ENCODE measurements around the gene COL23A1.
A peak's percentile ranks its signal among the peaks of the same experiment; 100 is the strongest.

Gene COL23A1

DNA sequence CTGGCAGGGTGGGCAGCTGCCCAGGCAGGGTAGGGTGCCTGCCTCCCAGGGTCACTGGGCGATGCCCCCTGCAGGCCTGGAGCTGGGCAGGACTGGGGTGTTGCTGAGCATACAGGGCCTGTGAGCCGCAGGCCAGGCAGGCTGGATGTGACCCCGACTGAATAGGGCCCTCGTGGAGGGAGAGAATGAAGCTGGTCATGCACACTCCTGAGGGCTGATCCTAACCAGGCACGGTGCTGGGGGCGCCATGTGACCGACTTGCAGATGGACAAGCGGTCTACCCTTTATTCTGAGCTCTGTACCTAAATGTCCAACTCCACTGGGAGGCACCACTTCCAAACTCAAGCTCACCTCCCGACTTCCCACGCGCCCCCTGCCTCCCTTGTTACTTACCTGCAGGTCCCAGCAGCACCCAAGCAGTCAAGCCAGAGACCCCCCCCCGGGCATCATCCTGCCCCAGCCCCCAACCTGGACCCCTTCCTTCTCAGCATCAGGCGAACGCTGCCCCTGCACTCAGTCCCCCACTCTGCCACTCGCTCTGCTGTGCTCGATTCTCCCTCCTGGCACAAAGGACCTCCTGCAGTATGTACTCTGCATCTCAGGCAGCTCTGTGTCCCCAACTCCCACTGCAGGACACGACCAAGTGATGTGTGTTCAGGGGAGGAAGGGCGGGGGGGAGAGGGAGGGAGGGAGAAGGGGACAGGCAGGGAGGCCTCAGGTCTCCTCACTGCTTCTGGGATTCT is 280.8 kb downstream of the COL23A1 start:
- no peaks in the 10 kb centered on the region for H3K36me3 ChIP-seq (replicated peaks in 1 of 2; ENCODE audit: control insufficient read depth in 2 of 2, insufficient read depth in 2 of 2, low read length in 2 of 2)
- H3K27ac ChIP-seq (replicated peaks; ENCODE audit: low read length) = no peak overlapping the region
- no peak overlapping the region for H2BK15ac ChIP-seq (ENCODE audit: low read length)
- no peak overlapping the region for H3K4me2 ChIP-seq (ENCODE audit: insufficient read depth, low read length, poor library complexity, severe bottlenecking)
- no peak for DNase-seq (ENCODE audit: low spot score)
- H4K91ac ChIP-seq (ENCODE audit: low read depth, low read length, poor library complexity) = no peak overlapping the region
- H2BK120ac ChIP-seq (ENCODE audit: low read depth, low read length) = no peak overlapping the region
- no peaks in the 10 kb centered on the region for H3K79me1 ChIP-seq (ENCODE audit: low read depth, low read length)
- H2BK5ac ChIP-seq (ENCODE audit: low read length) = no peak overlapping the region
- H2AK5ac ChIP-seq (ENCODE audit: low read depth, low read length) = peak overlapping the region; percentile 4
- no peaks in the 10 kb centered on the region for H3K9me3 ChIP-seq (replicated peaks in 1 of 2; ENCODE audit: control insufficient read depth in 2 of 2, insufficient read depth in 1 of 2, low read depth in 1 of 2, low read length in 2 of 2)
- H4K8ac ChIP-seq (ENCODE audit: low read depth, low read length) = no peak overlapping the region
- peak overlapping the region; percentile 34 for H3K23ac ChIP-seq (ENCODE audit: low read depth, low read length, poor library complexity)
- H2BK12ac ChIP-seq (ENCODE audit: low read length) = no peak overlapping the region
- H3K4me1 ChIP-seq (ENCODE audit: control insufficient read depth in 2 of 2, insufficient read depth in 1 of 2, low read depth in 1 of 2, low read length in 2 of 2) = peaks cover 5 to 6% of the 10 kb centered on the region in 2 donors
- no peak overlapping the region for H2AFZ ChIP-seq (ENCODE audit: low read length)
- H3K4me3 ChIP-seq (ENCODE audit: low read length in 2 of 2) = no peak overlapping the region
- H3K4ac ChIP-seq (ENCODE audit: low read length) = no peak overlapping the region
- H3K18ac ChIP-seq (ENCODE audit: low read length) = peak overlapping the region; percentile 59
- H3K14ac ChIP-seq (ENCODE audit: low read length) = no peak overlapping the region
- no peak overlapping the region for H3K9ac ChIP-seq (ENCODE audit: low read depth, low read length, poor library complexity)
- WGBS, 2 donors (ENCODE audit: extremely low coverage in 2 of 2, insufficient read length in 2 of 2, insufficient replicate concordance in 1 of 2) = no CpG with 5 or more reads among the region's 18 CpGs
- no peaks in the 10 kb centered on the region for H3K27me3 ChIP-seq (ENCODE audit: control insufficient read depth in 3 of 3, insufficient read depth in 3 of 3, low read depth in 1 of 3, low read length in 3 of 3)

DNA sequence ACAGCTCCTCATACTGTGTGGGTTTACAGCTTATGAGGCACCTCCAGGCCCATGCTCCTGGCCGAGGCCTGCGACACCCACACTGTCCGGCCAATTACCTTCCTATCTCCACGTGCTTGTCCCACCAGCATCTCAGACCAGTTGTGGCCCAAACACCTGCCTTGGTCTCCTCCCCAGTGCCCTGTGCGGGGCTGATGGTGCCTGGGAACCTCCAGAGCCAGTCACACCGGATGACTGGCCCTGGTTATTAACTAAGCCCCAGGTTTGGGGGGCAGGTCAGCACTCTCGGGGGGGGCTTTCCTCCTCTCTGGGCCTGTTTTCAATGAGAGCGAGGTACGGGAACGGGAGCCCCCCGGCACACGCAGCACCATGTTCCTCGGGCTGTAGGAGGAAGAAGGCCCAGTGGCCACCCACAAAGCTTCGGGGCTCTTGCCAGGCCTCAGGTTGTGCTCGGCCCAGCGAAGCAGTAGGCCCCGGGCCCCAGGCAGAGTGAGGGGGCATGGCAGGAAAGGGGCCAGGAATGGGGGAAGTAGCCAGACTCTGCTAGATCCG is 281.6 kb downstream of the COL23A1 start:
- Histone ChIP-seq H3K27me3 (ENCODE audit: control insufficient read depth in 3 of 3, insufficient read depth in 3 of 3, low read depth in 1 of 3, low read length in 3 of 3) (no peaks in the 10 kb centered on the region), H4K8ac (ENCODE audit: low read depth, low read length) (no peak overlapping the region), H3K9me3 (replicated peaks in 1 of 2; ENCODE audit: control insufficient read depth in 2 of 2, insufficient read depth in 1 of 2, low read depth in 1 of 2, low read length in 2 of 2) (no peaks in the 10 kb centered on the region), H2BK15ac (ENCODE audit: low read length) (no peak overlapping the region), H3K18ac (ENCODE audit: low read length) (peak overlapping the region; percentile 16), H2BK12ac (ENCODE audit: low read length) (no peak overlapping the region), H3K23ac (ENCODE audit: low read depth, low read length, poor library complexity) (no peak overlapping the region), H3K4ac (ENCODE audit: low read length) (no peak overlapping the region), H3K79me1 (ENCODE audit: low read depth, low read length) (no peaks in the 10 kb centered on the region), H3K9ac (ENCODE audit: low read depth, low read length, poor library complexity) (peak overlapping the region; percentile 14), H3K14ac (ENCODE audit: low read length) (no peak overlapping the region), H2BK5ac (ENCODE audit: low read length) (no peak overlapping the region), H3K27ac (replicated peaks; ENCODE audit: low read length) (no peak overlapping the region), H2AK5ac (ENCODE audit: low read depth, low read length) (no peak overlapping the region), H2BK120ac (ENCODE audit: low read depth, low read length) (no peak overlapping the region), H2AFZ (ENCODE audit: low read length) (no peak overlapping the region), H3K4me1 (ENCODE audit: control insufficient read depth in 2 of 2, insufficient read depth in 1 of 2, low read depth in 1 of 2, low read length in 2 of 2) (peaks cover 5 to 6% of the 10 kb centered on the region in 2 donors), H3K4me2 (ENCODE audit: insufficient read depth, low read length, poor library complexity, severe bottlenecking) (no peak overlapping the region), H3K4me3 (ENCODE audit: low read length in 2 of 2) (no peak overlapping the region), H3K36me3 (replicated peaks in 1 of 2; ENCODE audit: control insufficient read depth in 2 of 2, insufficient read depth in 2 of 2, low read length in 2 of 2) (no peaks in the 10 kb centered on the region), H4K91ac (ENCODE audit: low read depth, low read length, poor library complexity) (no peak overlapping the region)
- no CpG with 5 or more reads among the region's 18 CpGs for WGBS, 2 donors (ENCODE audit: extremely low coverage in 2 of 2, insufficient read length in 2 of 2, insufficient replicate concordance in 1 of 2)
- DNase-seq (ENCODE audit: low spot score) = no peak

DNA sequence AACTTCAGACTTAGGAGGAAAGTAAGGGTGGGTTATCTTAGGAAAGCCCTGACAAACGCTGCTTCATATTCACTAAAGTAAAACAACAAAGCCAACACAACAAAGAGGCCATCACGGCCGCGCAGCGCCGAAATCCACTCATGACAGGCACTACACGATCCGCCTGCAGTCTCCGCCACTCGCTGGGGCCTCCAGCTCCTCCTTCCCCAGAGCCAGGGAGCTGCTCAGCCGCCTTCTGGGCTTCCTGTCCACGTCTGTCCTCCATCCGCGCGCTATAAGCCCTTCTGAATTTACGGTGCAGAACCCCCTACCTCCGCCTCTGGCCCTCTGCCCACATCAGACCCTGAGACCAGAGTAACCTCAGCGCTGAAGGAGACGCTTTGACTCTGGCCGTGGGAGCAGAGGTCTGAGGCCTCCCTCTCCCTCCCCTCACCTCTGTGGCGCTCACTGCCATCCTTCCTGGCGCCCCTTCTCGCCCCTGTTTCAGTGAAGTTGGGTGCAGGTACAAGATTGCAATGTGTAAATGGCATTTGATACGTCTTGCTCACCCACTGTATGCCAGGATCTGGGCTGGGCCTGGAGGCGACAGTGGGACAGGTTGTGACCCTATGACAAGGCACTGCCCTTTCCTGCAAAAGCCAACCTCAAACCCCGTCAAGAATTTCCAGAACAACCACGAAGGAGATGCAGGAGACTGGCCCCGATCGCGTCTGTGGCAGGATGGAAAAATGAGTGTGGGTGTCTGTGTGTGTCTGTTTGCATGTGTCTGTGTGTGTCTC is 282.7 kb downstream of the COL23A1 start:
- peak overlapping the region; percentile 32 for H3K23ac ChIP-seq (ENCODE audit: low read depth, low read length, poor library complexity)
- H3K27ac ChIP-seq (replicated peaks; ENCODE audit: low read length) = no peak overlapping the region
- WGBS, 2 donors (ENCODE audit: extremely low coverage in 2 of 2, insufficient read length in 2 of 2, insufficient replicate concordance in 1 of 2) = no CpG with 5 or more reads among the region's 30 CpGs
- H2BK15ac ChIP-seq (ENCODE audit: low read length) = no peak overlapping the region
- peaks cover 4 to 6% of the 10 kb centered on the region in 2 donors for H3K4me1 ChIP-seq (ENCODE audit: control insufficient read depth in 2 of 2, insufficient read depth in 1 of 2, low read depth in 1 of 2, low read length in 2 of 2)
- H3K9ac ChIP-seq (ENCODE audit: low read depth, low read length, poor library complexity) = no peak overlapping the region
- DNase-seq (ENCODE audit: low spot score) = no peak
- H3K36me3 ChIP-seq (replicated peaks in 1 of 2; ENCODE audit: control insufficient read depth in 2 of 2, insufficient read depth in 2 of 2, low read length in 2 of 2) = no peaks in the 10 kb centered on the region
- H3K4me3 ChIP-seq (ENCODE audit: low read length in 2 of 2) = no peak overlapping the region
- H3K18ac ChIP-seq (ENCODE audit: low read length) = peak overlapping the region; percentile 6
- H2BK5ac ChIP-seq (ENCODE audit: low read length) = peak overlapping the region; percentile 11
- no peaks in the 10 kb centered on the region for H3K9me3 ChIP-seq (replicated peaks in 1 of 2; ENCODE audit: control insufficient read depth in 2 of 2, insufficient read depth in 1 of 2, low read depth in 1 of 2, low read length in 2 of 2)
- no peak overlapping the region for H4K8ac ChIP-seq (ENCODE audit: low read depth, low read length)
- H3K4me2 ChIP-seq (ENCODE audit: insufficient read depth, low read length, poor library complexity, severe bottlenecking) = no peak overlapping the region
- no peak overlapping the region for H4K91ac ChIP-seq (ENCODE audit: low read depth, low read length, poor library complexity)
- no peak overlapping the region for H3K4ac ChIP-seq (ENCODE audit: low read length)
- H3K27me3 ChIP-seq (ENCODE audit: control insufficient read depth in 3 of 3, insufficient read depth in 3 of 3, low read depth in 1 of 3, low read length in 3 of 3) = no peaks in the 10 kb centered on the region
- H2AFZ ChIP-seq (ENCODE audit: low read length) = no peak overlapping the region
- H2AK5ac ChIP-seq (ENCODE audit: low read depth, low read length) = no peak overlapping the region
- H3K79me1 ChIP-seq (ENCODE audit: low read depth, low read length) = no peaks in the 10 kb centered on the region
- H3K14ac ChIP-seq (ENCODE audit: low read length) = no peak overlapping the region
- no peak overlapping the region for H2BK12ac ChIP-seq (ENCODE audit: low read length)
- H2BK120ac ChIP-seq (ENCODE audit: low read depth, low read length) = no peak overlapping the region

All from neuronal stem cell (in vitro differentiated cells).